Right lobe of liver (tissue), 6 donors: ENCODE results near the gene MTRFR. TPM values are rescaled to one million over a fixed set of nuclear protein-coding genes. Genes with fewer than 3 reads are reported as not detected.

Source experiments
- ATAC-seq, 4 donors: fragments of 200-7000 bp; cut with Tn5 transposase; one replicate each; pipeline ENCODE4 v1.9.1; 2020; ENCODE audit warnings: mild to moderate bottlenecking in 4 of 4, moderate library complexity in 4 of 4
- DNase-seq, 3 donors: peaks; one replicate each; pipeline ENCODE4 v3.0.0-alpha.2; 2020
- H3K27ac ChIP-seq, 3 donors: fragments of 200-600 bp; one replicate each; pipeline ENCODE4 v1.8.0; 2022
- H3K27me3 ChIP-seq, 2 donors: fragments of 200-600 bp; one replicate each; pipeline ENCODE4 v1.8.0; 2022
- H3K36me3 ChIP-seq, 4 donors: fragments of 200-600 bp; sonication (generic) in 1 of 4; one replicate each; pipeline versions ENCODE4 v1.5.1 to v1.8.0; 2017 to 2022; ENCODE audit warnings: control low read depth in 1 of 4
- H3K4me1 ChIP-seq, 4 donors: fragments of 200-600 bp; sonication (generic) in 1 of 4; one replicate each; pipeline versions ENCODE4 v1.5.1 to v1.8.0; 2017 to 2022; ENCODE audit warnings: control low read depth in 1 of 4
- H3K4me3 ChIP-seq, 3 donors: fragments of 200-600 bp; one replicate each; pipeline ENCODE4 v1.8.0; 2022
- H3K9me3 ChIP-seq, 4 donors: fragments of 200-600 bp; sonication (generic) in 1 of 4; one replicate each; pipeline versions ENCODE4 v1.5.1 to v1.8.0; 2017 to 2022; ENCODE audit warnings: control low read depth in 1 of 4
- CTCF ChIP-seq, 4 donors: fragments of 200-600 bp in 3 of 4; fragments of 450-650 bp in 1 of 4; IDR thresholded peaks; one replicate each; pipeline versions ENCODE4 v1.5.1 to v1.8.0; 2016 to 2022; ENCODE audit warnings: antibody characterized with exemption in 4 of 4, mild to moderate bottlenecking in 2 of 4
- POLR2A ChIP-seq: fragments of 450-650 bp; IDR thresholded peaks from one replicate; pipeline ENCODE4 v1.6.1; 2017; ENCODE audit warnings: antibody characterized with exemption, mild to moderate bottlenecking
- WGBS: methylation state at CpG from one replicate; pipeline ENCODE4 v1.1.6; 2018; ENCODE audit warnings: low coverage, low lambda C conversion rate; ENCODE audit not compliant: insufficient coverage; ENCODE audit errors: missing lambda C conversion rate; 5-methylcytosine and 5-hydroxymethylcytosine counted together
- intact Hi-C, 2 donors: fragments of 100-400 bp; cut with DNase I; formaldehyde crosslinking; loops; one replicate each; pipeline versions ENCODE4 v1.11.2 to v1.14.1; 2022
- total RNA-seq, 6 experiments: library from RNA; depleted of rRNA in 2 of 6; stranded (reverse); fragments of >200 nt in 2 of 6; fragmentation: NEBNext Ultra II Directional in 3 of 6; extraction: Animal tissue kit (Norgen Biotek cat#: 25700) in 3 of 6; gene quantifications; one replicate each; pipeline versions ENCODE4 v1.1.0 to v1.2.4, GENCODE V29; 2016 to 2023
- donor health status: DM: no; HTN: yes; CAD: no.
- donor health status: DM: no; HTN: no; CAD: no.
- donor health status: DM: no; HTN: no; CAD: no.
- donor health status: DM: no; HTN: yes; CAD: no.
- donor health status: DM: no; HTN: yes; CAD: no.

MTRFR gene
- total RNA-seq, 6 experiments from 2014 or later = 6.5 to 8.6 (median 7.4) TPM

- peak in 3 of 4 donors; percentile 30 to 42 (median 36) for ATAC-seq
Measured at GRCh38 chr12:123223241-123223668, 10.0 kb upstream of the MTRFR start.

GRCh38 chr12:123225443-123225842 lies 7.8 kb upstream of the MTRFR start:
- H3K36me3 ChIP-seq = peaks cover 0 to 19% (median 2%) of the 10 kb centered on the region in 4 donors
- H3K4me1 ChIP-seq = peaks cover 0 to 13% (median 0%) of the 10 kb centered on the region in 4 donors
- H3K27me3 ChIP-seq = no peaks in the 10 kb centered on the region
- no peaks in the 10 kb centered on the region for H3K9me3 ChIP-seq
- ATAC-seq = no peak
- intact Hi-C loops = no loop called here
- TF ChIP-seq CTCF (IDR thresholded peaks at IDR 0.05) = no peak
- TF ChIP-seq POLR2A = no peak
- no peak overlapping the region for H3K4me3 ChIP-seq
- DNase-seq = no peak
- 78% methylated on average over 1 of the region's 2 CpGs for WGBS
- no peak overlapping the region for H3K27ac ChIP-seq

More at GRCh38 chr12:123223241-123223668, 10.0 kb upstream of the MTRFR start:
- H3K27ac ChIP-seq = no peak overlapping the region
- no peak for TF ChIP-seq CTCF (IDR thresholded peaks at IDR 0.05)
- TF ChIP-seq POLR2A = no peak
- no peaks in the 10 kb centered on the region for H3K27me3 ChIP-seq
- H3K9me3 ChIP-seq = no peaks in the 10 kb centered on the region
- peaks cover 0 to 26% (median 3%) of the 10 kb centered on the region in 4 donors for H3K36me3 ChIP-seq
- intact Hi-C loops = no loop called here
- H3K4me3 ChIP-seq = no peak overlapping the region
- DNase-seq = no peak
- no peaks in the 10 kb centered on the region for H3K4me1 ChIP-seq
- 69% methylated on average over 11 of the region's 11 CpGs for WGBS

- intact Hi-C loops = no loop called here
- TF ChIP-seq CTCF (IDR thresholded peaks at IDR 0.05) (no peak), POLR2A (no peak)
- ATAC-seq (no peak), DNase-seq (no peak)
- Histone ChIP-seq H3K4me3 (no peak overlapping the region), H3K27me3 (no peaks in the 10 kb centered on the region), H3K36me3 (no peaks in the 10 kb centered on the region), H3K9me3 (no peaks in the 10 kb centered on the region), H3K4me1 (peaks cover 0 to 25% (median 5%) of the 10 kb centered on the region in 4 donors), H3K27ac (no peak overlapping the region)
- 48% methylated on average over 5 of the region's 5 CpGs for WGBS
Measured at GRCh38 chr12:123227581-123228258, 5.5 kb upstream of the MTRFR start.

GRCh38 chr12:123229051-123229450 lies 4.2 kb upstream of the MTRFR start:
- H3K36me3 ChIP-seq = no peaks in the 10 kb centered on the region
- H3K9me3 ChIP-seq = no peaks in the 10 kb centered on the region
- WGBS = 67% methylated on average over 3 of the region's 3 CpGs
- no peak overlapping the region for H3K27ac ChIP-seq
- ATAC-seq (no peak), DNase-seq (no peak)
- H3K27me3 ChIP-seq = no peaks in the 10 kb centered on the region
- intact Hi-C loops = no loop called here
- no peak overlapping the region for H3K4me3 ChIP-seq
- H3K4me1 ChIP-seq = peaks cover 0 to 26% (median 5%) of the 10 kb centered on the region in 4 donors
- no peak for TF ChIP-seq POLR2A
- TF ChIP-seq CTCF (IDR thresholded peaks at IDR 0.05) = no peak
